GM12878 (cell line): ENCODE results near the gene SMAGP. TPM values are rescaled to one million over a fixed set of nuclear protein-coding genes. Genes with fewer than 3 reads are reported as not detected.

Experiments used
- ATAC-seq: fragments of 200-7000 bp; cut with Tn5 transposase; 3 replicates; pipeline ENCODE4 v1.9.1; 2020; ENCODE audit warnings: mild to moderate bottlenecking, moderate library complexity
- BruUV-seq: library from RNA; stranded (reverse); fragments of 400-500 nt; replicated peaks from 2 replicates; lab custom pipeline; 2021; lab: Mats Ljungman, UMichigan
- CTCF ChIA-PET: fragments of 300-600 bp; sonication (Branson Sonifier 250); formaldehyde crosslinking; extraction: SDS; loops from one replicate; lab custom pipeline; 2021; ENCODE audit warnings: inconsistent platforms; lab: Yijun Ruan, JAX
- POLR2A ChIA-PET: fragments of 350-600 bp; formaldehyde crosslinking; extraction: SDS; loops from one replicate; lab custom pipeline; 2021; ENCODE audit warnings: inconsistent platforms; lab: Charles Lee
- RAD21 ChIA-PET: fragments of 300-600 bp; sonication (Branson Sonifier 250); formaldehyde crosslinking; loops from one replicate; lab custom pipeline; 2023; ENCODE audit warnings: antibody characterized with exemption; ENCODE audit not compliant: unreplicated experiment; lab: Charles Lee
- SMC1A ChIA-PET: fragments of 300-600 bp; sonication (Branson Sonifier 250); formaldehyde crosslinking; loops from one replicate; lab custom pipeline; 2023; ENCODE audit not compliant: unreplicated experiment, uncharacterized antibody; lab: Charles Lee
- DNase-seq: peaks from one replicate; pipeline ENCODE4 v3.0.0-alpha.2; 2011; ENCODE audit warnings: low read depth, low spot score
- FAIRE-seq: peaks from 3 replicates; lab custom pipeline; 2011; peaks lifted over from hg19 to GRCh38; lab: Jason Lieb, UNC
- H2AFZ ChIP-seq: 2 replicates; pipeline ENCODE4 v1.6.0; 2011; ENCODE audit warnings: low read depth, low read length, control low read depth; ENCODE audit not compliant: control insufficient read depth
- H3K27ac ChIP-seq: 2 replicates; pipeline ENCODE4 v1.5.1; 2011; ENCODE audit warnings: control low read depth; ENCODE audit not compliant: control insufficient read depth, insufficient read depth
- H3K27me3 ChIP-seq, 2 experiments: replicated peaks in 1 of 2; 2 replicates each; pipeline versions ENCODE4 v1.6.0 to v1.6.1; 2011; ENCODE audit warnings: low read length in 1 of 2; ENCODE audit not compliant: control insufficient read depth in 2 of 2, insufficient read depth in 2 of 2
- H3K36me3 ChIP-seq, 2 experiments: 2 replicates each; pipeline ENCODE4 v1.5.1; 2011; ENCODE audit warnings: low read length in 1 of 2; ENCODE audit not compliant: control insufficient read depth in 2 of 2, insufficient read depth in 2 of 2
- H3K4me1 ChIP-seq: 2 replicates; pipeline ENCODE4 v1.6.1; 2011; ENCODE audit warnings: mild to moderate bottlenecking, low read length, moderate library complexity, mixed read lengths; ENCODE audit not compliant: control insufficient read depth, insufficient read depth
- H3K4me2 ChIP-seq: 2 replicates; pipeline ENCODE4 v1.6.0; 2011; ENCODE audit warnings: control low read depth; ENCODE audit not compliant: control insufficient read depth, insufficient read depth
- H3K4me3 ChIP-seq: fragments of 200-600 bp; sonication (generic); 2 replicates; pipeline ENCODE4 v1.5.1; 2016
- H3K79me2 ChIP-seq: 2 replicates; pipeline ENCODE4 v1.6.0; 2011; ENCODE audit warnings: low read length; ENCODE audit not compliant: control insufficient read depth, insufficient read depth
- H3K9ac ChIP-seq: 2 replicates; pipeline ENCODE4 v1.8.0; 2011; ENCODE audit warnings: low read length, control low read depth, mixed read lengths; ENCODE audit not compliant: control insufficient read depth, insufficient read depth
- H3K9me3 ChIP-seq: replicated peaks from 3 replicates; pipeline ENCODE4 v1.5.1; 2011; ENCODE audit warnings: mild to moderate bottlenecking, low read length; ENCODE audit not compliant: control insufficient read depth, insufficient read depth
- H4K20me1 ChIP-seq: 2 replicates; pipeline ENCODE4 v1.6.0; 2011; ENCODE audit not compliant: control insufficient read depth, insufficient read depth
- CEBPB ChIP-seq, 2 experiments: fragments of 150-350 bp in 1 of 2; IDR thresholded peaks; 2 replicates each; pipeline ENCODE4 v1.6.1; 2012 to 2014; ENCODE audit warnings: low read depth in 2 of 2, low read length in 2 of 2, borderline replicate concordance in 1 of 2, inconsistent platforms in 1 of 2
- ETV6 ChIP-seq, 2 experiments: fragments of 450-650 bp in 1 of 2; IDR thresholded peaks in 1 of 2; conservative IDR thresholded peaks in 1 of 2; 2 replicates each; pipeline ENCODE4 v1.6.1; 2014; ENCODE audit warnings: antibody characterized with exemption in 1 of 2, borderline replicate concordance in 1 of 2, low read depth in 1 of 2, mild to moderate bottlenecking in 1 of 2, moderate library complexity in 1 of 2
- FOXK2 ChIP-seq: fragments of 450-650 bp; IDR thresholded peaks from 2 replicates; pipeline ENCODE4 v1.6.1; 2017; ENCODE audit warnings: mild to moderate bottlenecking, moderate library complexity
- GABPA ChIP-seq: IDR thresholded peaks from 2 replicates; pipeline ENCODE4 v1.6.1; 2014; ENCODE audit warnings: antibody characterized with exemption, low read depth, mild to moderate bottlenecking, inconsistent platforms
- KDM1A ChIP-seq: fragments of 200-600 bp; sonication (generic); IDR thresholded peaks from 2 replicates; pipeline ENCODE4 v1.6.1; 2016; ENCODE audit warnings: borderline replicate concordance
- KLF5 ChIP-seq: fragments of 450-650 bp; IDR thresholded peaks from 2 replicates; pipeline ENCODE4 v1.6.1; 2014; ENCODE audit warnings: mild to moderate bottlenecking; ENCODE audit not compliant: partially characterized antibody
- RCOR1 ChIP-seq: conservative IDR thresholded peaks from 2 replicates; pipeline ENCODE4 v1.6.1; 2012; ENCODE audit warnings: low read depth, low read length, improper control_type of control experiment
- RFX5 ChIP-seq: IDR thresholded peaks from 2 replicates; pipeline ENCODE4 v1.6.1; 2011; ENCODE audit warnings: low read depth, low read length, improper control_type of control experiment
- STAT3 ChIP-seq: IDR thresholded peaks from 2 replicates; pipeline ENCODE4 v1.6.1; 2011; ENCODE audit warnings: low read depth, low read length, improper control_type of control experiment
- TAF1 ChIP-seq: IDR thresholded peaks from 2 replicates; pipeline ENCODE4 v1.6.1; 2011; ENCODE audit warnings: mild to moderate bottlenecking, low read depth, low read length, borderline replicate concordance
- TCF12 ChIP-seq: IDR thresholded peaks from 2 replicates; pipeline ENCODE4 v1.6.1; 2011; ENCODE audit warnings: low read depth, mild to moderate bottlenecking, low read length
- ZNF384 ChIP-seq: IDR thresholded peaks from 2 replicates; pipeline ENCODE4 v1.6.1; 2012; ENCODE audit warnings: low read depth, mild to moderate bottlenecking, low read length, improper control_type of control experiment, borderline replicate concordance
- WGBS: methylation state at CpG from one replicate; pipeline ENCODE4 v1.1.6; 2016; ENCODE audit warnings: low lambda C conversion rate; ENCODE audit not compliant: insufficient replicate concordance, insufficient coverage; ENCODE audit errors: missing lambda C conversion rate; 5-methylcytosine and 5-hydroxymethylcytosine counted together
- in situ Hi-C: fragments of 300-500 bp; cut with MboI; formaldehyde crosslinking; loops from 9 replicates; pipeline ENCODE4 v1.14.3; 2018; ENCODE audit warnings: mixed read lengths
- intact Hi-C: fragments of 100-400 bp; cut with micrococcal nuclease; formaldehyde crosslinking; loops from one replicate; pipeline ENCODE4 v1.14.2; 2022; ENCODE audit not compliant: unreplicated experiment
- polyA plus RNA-seq, 11 experiments: library from polyadenylated mRNA; depleted of rRNA in 4 of 11; unstranded in 6 of 11; stranded (reverse) in 5 of 11; fragments of >200 nt; fragmentation: Nextera tagmentation in 4 of 11; fragmentation: Illumina TruSeq in 1 of 11; extraction: Ambion mirVana in 4 of 11; extraction: Trizol in 1 of 11; gene quantifications; 1 replicate in 1 of 11; 2 replicates in 10 of 11; pipeline versions ENCODE4 v1.2.1 to v1.2.3, GENCODE V29; 2011 to 2016; ENCODE audit warnings: inconsistent platforms in 2 of 11, missing spikeins in 2 of 11, low read depth in 1 of 11
- total RNA-seq, 4 experiments: library from RNA; depleted of rRNA in 3 of 4; stranded (reverse); fragments of >200 nt in 3 of 4; fragmentation: Illumina TruSeq in 1 of 4; extraction: Trizol in 1 of 4; gene quantifications; 2 replicates each; pipeline versions ENCODE4 v1.2.1 to v1.2.3, GENCODE V29; 2013 to 2021
- TF ChIP-seq, protein P1 (sequence below): fragments of 150-350 bp; IDR thresholded peaks from 2 replicates; pipeline ENCODE4 v1.6.1; 2014; ENCODE audit warnings: mild to moderate bottlenecking, low read depth, low read length
- TF ChIP-seq, protein P2 (sequence below): IDR thresholded peaks from 2 replicates; pipeline ENCODE4 v1.6.1; 2011; ENCODE audit warnings: low read depth, low read length, improper control_type of control experiment, borderline replicate concordance
- TF ChIP-seq, protein P3 (sequence below): IDR thresholded peaks from 2 replicates; pipeline ENCODE4 v1.6.1; 2011; ENCODE audit warnings: borderline replicate concordance, low read depth, mild to moderate bottlenecking, moderate library complexity, low read length; ENCODE audit not compliant: insufficient read depth, poor library complexity, severe bottlenecking

Gene SMAGP
- total and polyA plus RNA-seq, 10 of the 15 experiments (the other 5 are each of a cell fraction or from before 2014, with no cell fraction given) = 0.42 to 7.1 (median 3.9) TPM

DNA sequence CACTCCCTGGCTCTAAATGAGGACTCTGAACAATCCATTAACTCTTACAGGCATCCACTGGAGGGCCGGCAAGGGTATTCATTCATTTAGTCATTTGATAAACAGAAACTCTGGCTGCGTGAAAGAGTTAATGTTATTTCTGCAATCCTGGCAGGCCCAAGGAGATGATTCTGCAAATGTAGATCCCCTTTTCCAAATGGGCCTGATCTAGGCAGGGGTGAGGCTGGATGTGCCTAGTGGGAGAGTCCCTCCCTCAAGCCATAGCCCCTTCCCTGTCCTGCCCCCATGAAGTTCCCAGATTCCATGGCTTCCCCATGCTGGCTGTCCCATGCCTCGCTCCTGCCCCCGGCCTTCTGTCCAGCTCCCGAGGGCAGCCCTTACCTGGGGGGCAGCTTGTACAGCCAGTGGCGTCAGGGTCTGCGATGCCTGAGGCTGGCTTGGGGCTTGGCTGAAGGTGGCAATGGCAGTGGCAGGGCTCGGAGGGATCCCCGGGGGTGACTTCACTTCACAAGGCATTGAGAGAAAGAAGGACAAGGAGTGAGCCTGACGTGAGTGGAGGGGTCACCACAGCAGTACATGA is 70.8 kb downstream of the SMAGP start:
- no peak overlapping the region for H3K9ac ChIP-seq
- no peaks in the 10 kb centered on the region for H3K79me2 ChIP-seq
- no peak overlapping the region for H3K4me3 ChIP-seq
- H3K27me3 ChIP-seq = no peaks in the 10 kb centered on the region
- in situ Hi-C loops (no loop called here), intact Hi-C loops (no loop called here)
- FAIRE-seq = no peak
- TF ChIP-seq, protein P1, sequence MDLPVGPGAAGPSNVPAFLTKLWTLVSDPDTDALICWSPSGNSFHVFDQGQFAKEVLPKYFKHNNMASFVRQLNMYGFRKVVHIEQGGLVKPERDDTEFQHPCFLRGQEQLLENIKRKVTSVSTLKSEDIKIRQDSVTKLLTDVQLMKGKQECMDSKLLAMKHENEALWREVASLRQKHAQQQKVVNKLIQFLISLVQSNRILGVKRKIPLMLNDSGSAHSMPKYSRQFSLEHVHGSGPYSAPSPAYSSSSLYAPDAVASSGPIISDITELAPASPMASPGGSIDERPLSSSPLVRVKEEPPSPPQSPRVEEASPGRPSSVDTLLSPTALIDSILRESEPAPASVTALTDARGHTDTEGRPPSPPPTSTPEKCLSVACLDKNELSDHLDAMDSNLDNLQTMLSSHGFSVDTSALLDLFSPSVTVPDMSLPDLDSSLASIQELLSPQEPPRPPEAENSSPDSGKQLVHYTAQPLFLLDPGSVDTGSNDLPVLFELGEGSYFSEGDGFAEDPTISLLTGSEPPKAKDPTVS = no peak
- TF ChIP-seq, protein P2, sequence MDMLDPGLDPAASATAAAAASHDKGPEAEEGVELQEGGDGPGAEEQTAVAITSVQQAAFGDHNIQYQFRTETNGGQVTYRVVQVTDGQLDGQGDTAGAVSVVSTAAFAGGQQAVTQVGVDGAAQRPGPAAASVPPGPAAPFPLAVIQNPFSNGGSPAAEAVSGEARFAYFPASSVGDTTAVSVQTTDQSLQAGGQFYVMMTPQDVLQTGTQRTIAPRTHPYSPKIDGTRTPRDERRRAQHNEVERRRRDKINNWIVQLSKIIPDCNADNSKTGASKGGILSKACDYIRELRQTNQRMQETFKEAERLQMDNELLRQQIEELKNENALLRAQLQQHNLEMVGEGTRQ = no peak
- no peak for TF ChIP-seq ZNF384
- no peak for TF ChIP-seq ETV6 (conservative IDR thresholded peaks at IDR 0.05 in 1 of 2, IDR thresholded peaks at IDR 0.05 in 1 of 2; ENCODE audit: borderline replicate concordance in 1 of 2, low read depth in 1 of 2)
- no peak for TF ChIP-seq CEBPB (IDR thresholded peaks at IDR 0.05; ENCODE audit: borderline replicate concordance in 1 of 2, low read depth in 2 of 2, low read length in 2 of 2)
- TF ChIP-seq, protein P3, sequence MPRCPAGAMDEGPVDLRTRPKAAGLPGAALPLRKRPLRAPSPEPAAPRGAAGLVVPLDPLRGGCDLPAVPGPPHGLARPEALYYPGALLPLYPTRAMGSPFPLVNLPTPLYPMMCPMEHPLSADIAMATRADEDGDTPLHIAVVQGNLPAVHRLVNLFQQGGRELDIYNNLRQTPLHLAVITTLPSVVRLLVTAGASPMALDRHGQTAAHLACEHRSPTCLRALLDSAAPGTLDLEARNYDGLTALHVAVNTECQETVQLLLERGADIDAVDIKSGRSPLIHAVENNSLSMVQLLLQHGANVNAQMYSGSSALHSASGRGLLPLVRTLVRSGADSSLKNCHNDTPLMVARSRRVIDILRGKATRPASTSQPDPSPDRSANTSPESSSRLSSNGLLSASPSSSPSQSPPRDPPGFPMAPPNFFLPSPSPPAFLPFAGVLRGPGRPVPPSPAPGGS = no peak
- TF ChIP-seq RCOR1 = no peak
- no peak for TF ChIP-seq GABPA
- no peak for TF ChIP-seq TAF1
- TF ChIP-seq FOXK2 = no peak
- TF ChIP-seq KDM1A = no peak
- TF ChIP-seq TCF12 = no peak
- no peak for TF ChIP-seq STAT3
- TF ChIP-seq KLF5 = no peak
- TF ChIP-seq RFX5 = no peak
- WGBS = 89% methylated on average over 10 of the region's 10 CpGs
- H3K9me3 ChIP-seq = no peaks in the 10 kb centered on the region
- no peak overlapping the region for H3K4me2 ChIP-seq
- no peak overlapping the region for H2AFZ ChIP-seq
- SMC1A ChIA-PET = no interaction called here
- no peak for ATAC-seq
- POLR2A ChIA-PET = no interaction called here
- RAD21 ChIA-PET = no interaction called here
- H4K20me1 ChIP-seq = no peaks in the 10 kb centered on the region
- no TSS peak for BruUV-seq
- H3K4me1 ChIP-seq = no peaks in the 10 kb centered on the region; the same call in 1 of the 2 replicates
- no peak for DNase-seq
- CTCF ChIA-PET = interaction anchor here (0.7 kb wide), 1 partner anchor 12 kb away, joined by 3 read pairs; no protein-coding TSS in a partner anchor
- H3K27ac ChIP-seq = no peak overlapping the region
- no peaks in the 10 kb centered on the region for H3K36me3 ChIP-seq
